Neural progenitor cell (in vitro differentiated cells): ENCODE results near the gene ALK. TPM values are rescaled to one million over a fixed set of nuclear protein-coding genes. Genes with fewer than 3 reads are reported as not detected.

ENCODE experiments used
- DNase-seq: peaks from one replicate; pipeline ENCODE4 v3.0.0-alpha.2; 2016; ENCODE audit warnings: low spot score
- H2AFZ ChIP-seq: fragments of 200-600 bp; sonication (generic); replicated peaks from 2 replicates; pipeline ENCODE4 v1.6.1; 2016; ENCODE audit warnings: antibody characterized with exemption
- H3F3A ChIP-seq: fragments of 200-600 bp; sonication (generic); 2 replicates; pipeline ENCODE4 v1.6.1; 2016; ENCODE audit warnings: antibody characterized with exemption, low read depth
- H3K27ac ChIP-seq: fragments of 200-600 bp; sonication (generic); 2 replicates; pipeline ENCODE4 v1.5.1; 2016; ENCODE audit warnings: mild to moderate bottlenecking
- H3K27me3 ChIP-seq: fragments of 200-600 bp; sonication (generic); 2 replicates; pipeline ENCODE4 v1.6.1; 2016; ENCODE audit warnings: mild to moderate bottlenecking, moderate library complexity
- H3K36me3 ChIP-seq: fragments of 200-600 bp; sonication (generic); 2 replicates; pipeline ENCODE4 v1.5.1; 2016
- H3K4me1 ChIP-seq: fragments of 200-600 bp; sonication (generic); 2 replicates; pipeline ENCODE4 v1.6.1; 2016; ENCODE audit warnings: mixed run types
- H3K4me2 ChIP-seq: fragments of 200-600 bp; sonication (generic); 2 replicates; pipeline ENCODE4 v1.6.1; 2016
- H3K4me3 ChIP-seq: fragments of 200-600 bp; sonication (generic); 2 replicates; pipeline ENCODE4 v1.5.1; 2016
- H3K79me2 ChIP-seq: fragments of 200-600 bp; sonication (generic); 2 replicates; pipeline ENCODE4 v1.6.1; 2016; ENCODE audit warnings: low read depth
- H3K9ac ChIP-seq: fragments of 200-600 bp; sonication (generic); 2 replicates; pipeline ENCODE4 v1.6.1; 2016
- H3K9me3 ChIP-seq: fragments of 200-600 bp; sonication (generic); 2 replicates; pipeline ENCODE4 v1.5.1; 2016; ENCODE audit warnings: low read depth
- H4K20me1 ChIP-seq: fragments of 200-600 bp; sonication (generic); 2 replicates; pipeline ENCODE4 v1.6.1; 2016; ENCODE audit warnings: low read depth
- H3K27ac Mint-ChIP-seq: 3 replicates; pipeline ENCODE4 v1.8.0; 2021; ENCODE audit warnings: mixed read lengths
- H3K27me3 Mint-ChIP-seq: 2 replicates; pipeline ENCODE4 v1.8.0; 2022; ENCODE audit warnings: low read depth, mild to moderate bottlenecking, inconsistent platforms, moderate library complexity, mixed read lengths; ENCODE audit not compliant: insufficient read depth
- H3K36me3 Mint-ChIP-seq: 3 replicates; pipeline ENCODE4 v1.8.0; 2021; ENCODE audit warnings: mixed read lengths
- H3K4me1 Mint-ChIP-seq: 3 replicates; pipeline ENCODE4 v1.8.0; 2021; ENCODE audit warnings: mixed read lengths
- H3K4me3 Mint-ChIP-seq: 3 replicates; pipeline ENCODE4 v1.8.0; 2021; ENCODE audit warnings: mild to moderate bottlenecking, moderate library complexity, mixed read lengths
- H3K9me3 Mint-ChIP-seq: 3 replicates; pipeline ENCODE4 v1.8.0; 2020; ENCODE audit warnings: mixed read lengths
- EZH2 ChIP-seq: fragments of 200-600 bp; sonication (generic); IDR thresholded peaks from 2 replicates; pipeline ENCODE4 v1.6.1; 2017; ENCODE audit warnings: antibody characterized with exemption, mild to moderate bottlenecking, moderate library complexity
- EZH2phosphoT487 ChIP-seq: fragments of 200-600 bp; sonication (generic); IDR thresholded peaks from 2 replicates; pipeline ENCODE4 v1.6.1; 2017; ENCODE audit warnings: antibody characterized with exemption
- total RNA-seq: library from RNA; depleted of rRNA; stranded (reverse); fragments of >200 nt; gene quantifications from 2 replicates; pipeline ENCODE4 v1.2.3, GENCODE V29; 2015; ENCODE audit warnings: low replicate concordance
- TF ChIP-seq, protein P1 (sequence below): fragments of 200-600 bp; sonication (generic); IDR thresholded peaks from 2 replicates; pipeline ENCODE4 v1.5.1; 2017; ENCODE audit warnings: antibody characterized with exemption, mild to moderate bottlenecking

The ALK gene
- total RNA-seq, 1 donor from 2014 or later: not detected

DNA sequence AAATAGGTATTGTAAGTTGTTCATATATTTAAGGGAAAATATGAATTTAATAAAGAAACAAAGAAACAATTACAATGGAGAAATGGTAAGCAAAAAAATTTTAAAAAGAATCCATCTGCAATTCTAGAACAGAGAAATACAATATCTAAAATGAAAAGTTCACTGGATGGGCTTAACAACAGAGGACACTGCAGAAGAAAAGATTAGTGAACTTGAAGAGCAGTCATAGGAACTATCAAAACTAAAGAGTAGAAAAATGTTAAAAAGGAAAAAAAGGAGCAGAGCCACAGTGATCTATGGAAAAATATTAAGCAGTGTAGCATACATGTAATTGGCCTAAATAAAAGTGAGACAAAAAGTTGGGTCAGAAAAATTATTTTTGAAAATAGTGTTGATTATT, 83.5 kb downstream of the ALK start:
- Mint-ChIP-seq H3K27ac (no peak overlapping the region), H3K4me3 (no peak overlapping the region), H3K4me1 (peaks cover 3% of the 10 kb centered on the region), H3K27me3 (no peaks in the 10 kb centered on the region), H3K36me3 (no peaks in the 10 kb centered on the region), H3K9me3 (peaks cover 21% of the 10 kb centered on the region)
- TF ChIP-seq EZH2 (no peak), EZH2phosphoT487 (no peak)
- TF ChIP-seq, protein P1, sequence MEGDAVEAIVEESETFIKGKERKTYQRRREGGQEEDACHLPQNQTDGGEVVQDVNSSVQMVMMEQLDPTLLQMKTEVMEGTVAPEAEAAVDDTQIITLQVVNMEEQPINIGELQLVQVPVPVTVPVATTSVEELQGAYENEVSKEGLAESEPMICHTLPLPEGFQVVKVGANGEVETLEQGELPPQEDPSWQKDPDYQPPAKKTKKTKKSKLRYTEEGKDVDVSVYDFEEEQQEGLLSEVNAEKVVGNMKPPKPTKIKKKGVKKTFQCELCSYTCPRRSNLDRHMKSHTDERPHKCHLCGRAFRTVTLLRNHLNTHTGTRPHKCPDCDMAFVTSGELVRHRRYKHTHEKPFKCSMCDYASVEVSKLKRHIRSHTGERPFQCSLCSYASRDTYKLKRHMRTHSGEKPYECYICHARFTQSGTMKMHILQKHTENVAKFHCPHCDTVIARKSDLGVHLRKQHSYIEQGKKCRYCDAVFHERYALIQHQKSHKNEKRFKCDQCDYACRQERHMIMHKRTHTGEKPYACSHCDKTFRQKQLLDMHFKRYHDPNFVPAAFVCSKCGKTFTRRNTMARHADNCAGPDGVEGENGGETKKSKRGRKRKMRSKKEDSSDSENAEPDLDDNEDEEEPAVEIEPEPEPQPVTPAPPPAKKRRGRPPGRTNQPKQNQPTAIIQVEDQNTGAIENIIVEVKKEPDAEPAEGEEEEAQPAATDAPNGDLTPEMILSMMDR: no peak
- DNase-seq: no peak
- Histone ChIP-seq H4K20me1 (no peaks in the 10 kb centered on the region), H2AFZ (no peak overlapping the region), H3K4me3 (no peak overlapping the region), H3K9ac (no peak overlapping the region), H3K27me3 (peaks cover 8% of the 10 kb centered on the region), H3K27ac (no peak overlapping the region), H3K36me3 (no peaks in the 10 kb centered on the region), H3F3A (no peaks in the 10 kb centered on the region), H3K4me1 (no peaks in the 10 kb centered on the region), H3K79me2 (no peaks in the 10 kb centered on the region), H3K9me3 (no peaks in the 10 kb centered on the region), H3K4me2 (no peak overlapping the region)

DNA sequence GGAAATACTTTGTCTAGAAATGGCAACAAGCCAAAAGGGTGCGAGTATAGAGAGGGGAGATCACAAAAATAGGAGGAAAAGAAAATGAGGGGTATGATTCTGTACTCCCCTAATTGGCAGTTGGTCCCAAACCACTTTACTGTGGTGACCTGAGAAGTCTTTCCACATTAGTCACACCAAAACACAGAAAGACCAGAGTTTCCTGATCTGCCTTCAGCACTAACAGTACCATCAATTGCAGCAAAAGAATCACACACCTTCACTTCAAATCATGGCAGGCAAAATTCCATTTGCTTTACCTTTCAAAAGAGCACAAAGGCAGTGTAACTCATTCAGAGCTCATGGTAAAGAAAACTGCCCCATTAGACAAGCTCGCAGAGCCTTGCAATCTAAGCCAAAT, 86.8 kb downstream of the ALK start:
- no peak overlapping the region for H3K4me3 Mint-ChIP-seq
- no peaks in the 10 kb centered on the region for H3K4me1 Mint-ChIP-seq

DNA sequence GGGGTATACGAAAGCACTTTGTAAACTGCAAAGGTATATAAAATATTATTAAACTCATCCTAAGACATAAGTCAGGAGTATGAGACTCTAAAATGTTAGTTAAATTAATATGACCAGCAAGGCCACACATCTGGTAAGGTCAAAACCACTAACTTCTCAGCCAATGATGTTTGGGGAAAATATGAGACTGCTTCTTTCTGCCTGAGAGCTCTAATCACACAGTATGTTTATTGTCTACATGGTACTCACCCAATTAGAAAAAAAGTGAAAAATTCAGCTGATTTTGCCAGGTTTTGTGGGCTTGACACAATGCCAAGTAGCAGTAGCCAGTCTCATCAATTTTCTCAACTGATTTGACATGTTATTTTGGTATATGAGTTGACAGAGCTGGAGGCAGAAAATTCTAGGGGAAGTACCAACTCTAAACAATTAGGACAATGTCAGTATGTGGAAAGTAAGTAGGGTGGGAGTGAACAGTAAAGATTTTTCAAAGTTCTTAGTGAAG, 87.3 kb downstream of the ALK start:
- H3K4me3 Mint-ChIP-seq: no peak overlapping the region
- TF ChIP-seq EZH2: no peak
- TF ChIP-seq, protein P1: no peak
- TF ChIP-seq EZH2phosphoT487: no peak
- peaks cover 31% of the 10 kb centered on the region for H3K9me3 Mint-ChIP-seq
- no peaks in the 10 kb centered on the region for H3F3A ChIP-seq
- no peak overlapping the region for H3K9ac ChIP-seq
- no peak for DNase-seq
- no peak overlapping the region for H3K27ac ChIP-seq
- no peak overlapping the region for H3K4me2 ChIP-seq
- no peaks in the 10 kb centered on the region for H4K20me1 ChIP-seq
- no peaks in the 10 kb centered on the region for H3K4me1 ChIP-seq
- H3K4me3 ChIP-seq: no peak overlapping the region
- no peaks in the 10 kb centered on the region for H3K27me3 ChIP-seq
- H3K36me3 Mint-ChIP-seq: no peaks in the 10 kb centered on the region
- H3K27ac Mint-ChIP-seq: no peak overlapping the region
- no peaks in the 10 kb centered on the region for H3K4me1 Mint-ChIP-seq
- H2AFZ ChIP-seq: no peak overlapping the region
- H3K9me3 ChIP-seq: no peaks in the 10 kb centered on the region
- no peaks in the 10 kb centered on the region for H3K27me3 Mint-ChIP-seq
- H3K36me3 ChIP-seq: no peaks in the 10 kb centered on the region
- no peaks in the 10 kb centered on the region for H3K79me2 ChIP-seq

More for the DNA sequence above, 86.8 kb downstream of the ALK start:
- Mint-ChIP-seq H3K27me3 (no peaks in the 10 kb centered on the region), H3K9me3 (peaks cover 29% of the 10 kb centered on the region), H3K36me3 (no peaks in the 10 kb centered on the region), H3K27ac (no peak overlapping the region)
- Histone ChIP-seq H3K36me3 (no peaks in the 10 kb centered on the region), H3K4me3 (no peak overlapping the region), H3K9ac (no peak overlapping the region), H3F3A (no peaks in the 10 kb centered on the region), H4K20me1 (no peaks in the 10 kb centered on the region), H3K27me3 (no peaks in the 10 kb centered on the region), H3K4me1 (no peaks in the 10 kb centered on the region), H3K27ac (no peak overlapping the region), H3K9me3 (no peaks in the 10 kb centered on the region), H3K4me2 (no peak overlapping the region), H3K79me2 (no peaks in the 10 kb centered on the region), H2AFZ (no peak overlapping the region)
- no peak for TF ChIP-seq EZH2
- TF ChIP-seq EZH2phosphoT487: no peak
- TF ChIP-seq, protein P1: no peak
- no peak for DNase-seq
